A673 (cell line): ENCODE measurements around the gene FOXB2.

Experiments used
- CTCF ChIP-seq: fragments of 300-800, 200-600 bp; sonication (generic); conservative IDR thresholded peaks from 2 replicates; pipeline ENCODE4 v1.5.1; 2017; ENCODE audit warnings: low read depth, mild to moderate bottlenecking, antibody characterized with exemption, low read length, moderate library complexity, mixed read lengths
- EZH2 ChIP-seq: fragments of 200-600 bp; sonication (generic); IDR thresholded peaks from 2 replicates; pipeline ENCODE4 v1.6.1; 2017; ENCODE audit warnings: borderline replicate concordance, low read depth, mild to moderate bottlenecking, mixed read lengths, antibody characterized with exemption, low read length; ENCODE audit not compliant: poor library complexity, severe bottlenecking

- TF ChIP-seq CTCF (no peak), EZH2 (peak; percentile 14)
These were observed 4.0 kb upstream of the FOXB2 start for GRCh38 chr9:77015327-77016048.
